PFSK-1 (cell line): ENCODE data around the gene TMEM198.
A peak's percentile ranks its signal among the peaks of the same experiment; 100 is the strongest.

ENCODE experiments used
- FOXP2 ChIP-seq: optimal IDR thresholded peaks from 2 replicates; pipeline ENCODE3; 2011; ENCODE audit warnings: borderline replicate concordance, control low read depth, inconsistent platforms; ENCODE audit not compliant: insufficient read depth; ENCODE audit errors: extremely low read length, extremely low read depth
- POLR2AphosphoS5 ChIP-seq: IDR thresholded peaks from 2 replicates; pipeline ENCODE4 v1.6.1; 2012; ENCODE audit warnings: low read depth, mild to moderate bottlenecking, control low read depth, low read length, moderate library complexity
- REST ChIP-seq, 2 experiments: IDR thresholded peaks; 2 replicates each; pipeline versions ENCODE4 v1.6.1 to v1.8.0; 2011 to 2012; ENCODE audit warnings: low read depth in 2 of 2, low read length in 2 of 2, control low read depth in 1 of 2, inconsistent platforms in 1 of 2, mild to moderate bottlenecking in 1 of 2, moderate library complexity in 1 of 2; ENCODE audit not compliant: insufficient read depth in 1 of 2
- SIN3A ChIP-seq: IDR thresholded peaks from 2 replicates; pipeline ENCODE4 v1.6.1; 2012; ENCODE audit warnings: mild to moderate bottlenecking, low read length, moderate library complexity, borderline replicate concordance; ENCODE audit not compliant: insufficient read depth
- TAF1 ChIP-seq: IDR thresholded peaks from 2 replicates; pipeline ENCODE4 v1.6.1; 2012; ENCODE audit warnings: low read length, control low read depth, borderline replicate concordance; ENCODE audit not compliant: insufficient read depth

TMEM198 gene

GRCh38 chr2:219570194-219570923 lies 26.5 kb downstream of the TMEM198 start:
- TF ChIP-seq REST (IDR thresholded peaks at IDR 0.05; ENCODE audit: insufficient read depth in 1 of 2, low read depth in 2 of 2, low read length in 2 of 2) (no peak), POLR2AphosphoS5 (no peak), TAF1 (no peak), FOXP2 (no peak), SIN3A (no peak)

GRCh38 chr2:219570924-219571310 lies 27.1 kb downstream of the TMEM198 start:
- TF ChIP-seq POLR2AphosphoS5 = no peak
- no peak for TF ChIP-seq REST (IDR thresholded peaks at IDR 0.05; ENCODE audit: insufficient read depth in 1 of 2, low read depth in 2 of 2, low read length in 2 of 2)
- no peak for TF ChIP-seq SIN3A
- TF ChIP-seq TAF1 = no peak
- no peak for TF ChIP-seq FOXP2

GRCh38 chr2:219571311-219572236 lies 27.7 kb downstream of the TMEM198 start, which contains the start of gene OBSL1:
OBSL1 (minus strand) TSS chr2:219571539; CDS start chr2:219571232, 307 bp downstream.
- no peak for TF ChIP-seq SIN3A
- peak; percentile 57; the same call in 1 of the 2 replicates for TF ChIP-seq POLR2AphosphoS5

- no peak for TF ChIP-seq FOXP2
- no peak for TF ChIP-seq POLR2AphosphoS5
- TF ChIP-seq SIN3A = no peak
- no peak for TF ChIP-seq TAF1
- TF ChIP-seq REST (IDR thresholded peaks at IDR 0.05; ENCODE audit: insufficient read depth in 1 of 2, low read depth in 2 of 2, low read length in 2 of 2) = no peak
Observed at GRCh38 chr2:219572237-219573001, 28.6 kb downstream of the TMEM198 start, which contains the start of gene INHA. INHA (plus strand) TSS chr2:219572310; CDS start chr2:219572375, 65 bp downstream.

- no peak for TF ChIP-seq SIN3A
- no peak for TF ChIP-seq REST (IDR thresholded peaks at IDR 0.05; ENCODE audit: insufficient read depth in 1 of 2, low read depth in 2 of 2, low read length in 2 of 2)
- TF ChIP-seq FOXP2 = no peak
Observed at GRCh38 chr2:219573166-219573565, 29.3 kb downstream of the TMEM198 start.
